ENCODE results near the gene TPGS1.

TPGS1 gene

GRCh38 chr19:530134-531008, 23.1 kb downstream of the TPGS1 start:
- TF ChIP-seq POLR2A (IDR thresholded peaks at IDR 0.05; ENCODE audit: low read depth, low read length), result no peak
- DNase-seq (ENCODE audit: insufficient read length, low spot score) (no peak), FAIRE-seq (no peak)

GRCh38 chr19:531009-531752, 23.9 kb downstream of the TPGS1 start:
- TF ChIP-seq POLR2A (IDR thresholded peaks at IDR 0.05; ENCODE audit: low read depth, low read length), result 0 out of 2 replicates have a peak, but pooled peaks have one; percentile 57
- DNase-seq (ENCODE audit: insufficient read length, low spot score) (peak; percentile 95), FAIRE-seq (no peak)

GRCh38 chr19:531753-532560, 24.7 kb downstream of the TPGS1 start, which contains the start of gene CDC34:
CDC34 (plus strand) TSS chr19:531760; CDS start chr19:531932, 172 bp downstream.
- DNase-seq (ENCODE audit: insufficient read length, low spot score), result no peak
- no peak for FAIRE-seq
- peak; percentile 79 for TF ChIP-seq POLR2A (IDR thresholded peaks at IDR 0.05; ENCODE audit: low read depth, low read length)

GRCh38 chr19:532561-533363, 25.5 kb downstream of the TPGS1 start:
- TF ChIP-seq POLR2A (IDR thresholded peaks at IDR 0.05; ENCODE audit: low read depth, low read length), result no peak
- DNase-seq (ENCODE audit: insufficient read length, low spot score) (peak; percentile 69), FAIRE-seq (no peak)

- TF ChIP-seq POLR2A (IDR thresholded peaks at IDR 0.05; ENCODE audit: low read depth, low read length), result no peak
- no peak for DNase-seq (ENCODE audit: insufficient read length, low spot score)
- FAIRE-seq, result no peak
Observed at GRCh38 chr19:533364-534058, 26.2 kb downstream of the TPGS1 start.

GRCh38 chr19:534088-534487, 26.8 kb downstream of the TPGS1 start:
- no peak for FAIRE-seq
- TF ChIP-seq POLR2A (IDR thresholded peaks at IDR 0.05; ENCODE audit: low read depth, low read length), result no peak
- DNase-seq (ENCODE audit: insufficient read length, low spot score), result no peak

GRCh38 chr19:535017-535835, 27.9 kb downstream of the TPGS1 start:
- DNase-seq (ENCODE audit: insufficient read length, low spot score) (no peak), FAIRE-seq (no peak)
- TF ChIP-seq POLR2A (IDR thresholded peaks at IDR 0.05; ENCODE audit: low read depth, low read length), result no peak

- TF ChIP-seq POLR2A (IDR thresholded peaks at IDR 0.05; ENCODE audit: low read depth, low read length), result no peak
- FAIRE-seq (no peak), DNase-seq (ENCODE audit: insufficient read length, low spot score) (no peak)
Observed at GRCh38 chr19:536031-536880, 29.0 kb downstream of the TPGS1 start.

GRCh38 chr19:536881-537404, 29.6 kb downstream of the TPGS1 start:
- no peak for FAIRE-seq
- no peak for TF ChIP-seq POLR2A (IDR thresholded peaks at IDR 0.05; ENCODE audit: low read depth, low read length)
- no peak for DNase-seq (ENCODE audit: insufficient read length, low spot score)

- DNase-seq (ENCODE audit: insufficient read length, low spot score) (no peak), FAIRE-seq (no peak)
- TF ChIP-seq POLR2A (IDR thresholded peaks at IDR 0.05; ENCODE audit: low read depth, low read length), result no peak
Observed at GRCh38 chr19:538641-539428, 31.5 kb downstream of the TPGS1 start.

Data from H54 (cell line).